Measurements from ENCODE around the gene GOLT1B. TPM values are rescaled to one million over a fixed set of nuclear protein-coding genes. Genes with fewer than 3 reads are reported as not detected.

GOLT1B gene
- total RNA-seq, 1 experiment from 2014 or later, result 31.4 TPM

DNA sequence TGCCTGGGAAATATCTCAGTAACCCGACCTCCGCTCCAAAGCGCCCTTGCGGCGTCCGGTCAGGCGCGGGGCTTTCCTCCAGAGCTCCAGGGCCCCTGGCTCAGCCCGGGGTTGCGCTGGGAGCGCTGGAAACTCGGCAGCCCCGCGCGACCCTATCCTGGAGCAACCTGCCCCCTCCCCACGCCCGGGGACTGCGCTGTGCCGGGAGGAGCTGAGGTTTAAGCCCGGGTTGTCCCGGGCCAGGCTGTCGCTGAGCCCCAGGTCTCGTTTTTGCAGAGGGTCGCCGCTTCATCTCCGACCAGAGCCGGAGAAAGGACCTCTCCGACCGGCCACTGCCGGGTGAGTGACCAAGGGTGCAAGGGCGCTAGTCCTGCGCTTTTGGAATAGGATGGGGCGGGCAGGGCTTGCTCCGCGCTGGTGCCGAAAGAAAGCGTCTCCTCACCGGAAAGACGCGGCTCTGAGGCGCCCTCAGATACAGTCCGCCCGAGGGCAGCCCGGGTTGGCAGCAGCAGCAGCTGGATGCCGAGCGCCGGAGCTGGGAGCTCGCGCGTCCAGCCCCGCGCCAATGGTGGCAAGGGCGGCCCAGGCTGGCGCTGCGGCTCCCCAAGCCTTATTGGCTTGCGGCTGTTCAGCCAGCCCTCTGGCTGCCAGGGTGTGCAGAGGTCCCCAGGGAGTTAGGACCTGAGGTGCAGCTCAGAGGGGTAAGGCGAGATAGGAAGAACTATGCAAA lies 26.0 kb downstream of the GOLT1B start:
- TF ChIP-seq EZH2 (IDR thresholded peaks at IDR 0.05; ENCODE audit: borderline replicate concordance, low read depth, low read length, poor library complexity, severe bottlenecking), result no peak
- TF ChIP-seq, protein P1, sequence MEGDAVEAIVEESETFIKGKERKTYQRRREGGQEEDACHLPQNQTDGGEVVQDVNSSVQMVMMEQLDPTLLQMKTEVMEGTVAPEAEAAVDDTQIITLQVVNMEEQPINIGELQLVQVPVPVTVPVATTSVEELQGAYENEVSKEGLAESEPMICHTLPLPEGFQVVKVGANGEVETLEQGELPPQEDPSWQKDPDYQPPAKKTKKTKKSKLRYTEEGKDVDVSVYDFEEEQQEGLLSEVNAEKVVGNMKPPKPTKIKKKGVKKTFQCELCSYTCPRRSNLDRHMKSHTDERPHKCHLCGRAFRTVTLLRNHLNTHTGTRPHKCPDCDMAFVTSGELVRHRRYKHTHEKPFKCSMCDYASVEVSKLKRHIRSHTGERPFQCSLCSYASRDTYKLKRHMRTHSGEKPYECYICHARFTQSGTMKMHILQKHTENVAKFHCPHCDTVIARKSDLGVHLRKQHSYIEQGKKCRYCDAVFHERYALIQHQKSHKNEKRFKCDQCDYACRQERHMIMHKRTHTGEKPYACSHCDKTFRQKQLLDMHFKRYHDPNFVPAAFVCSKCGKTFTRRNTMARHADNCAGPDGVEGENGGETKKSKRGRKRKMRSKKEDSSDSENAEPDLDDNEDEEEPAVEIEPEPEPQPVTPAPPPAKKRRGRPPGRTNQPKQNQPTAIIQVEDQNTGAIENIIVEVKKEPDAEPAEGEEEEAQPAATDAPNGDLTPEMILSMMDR (conservative IDR thresholded peaks at IDR 0.05; ENCODE audit: low read depth, low read length), result no peak

DNA sequence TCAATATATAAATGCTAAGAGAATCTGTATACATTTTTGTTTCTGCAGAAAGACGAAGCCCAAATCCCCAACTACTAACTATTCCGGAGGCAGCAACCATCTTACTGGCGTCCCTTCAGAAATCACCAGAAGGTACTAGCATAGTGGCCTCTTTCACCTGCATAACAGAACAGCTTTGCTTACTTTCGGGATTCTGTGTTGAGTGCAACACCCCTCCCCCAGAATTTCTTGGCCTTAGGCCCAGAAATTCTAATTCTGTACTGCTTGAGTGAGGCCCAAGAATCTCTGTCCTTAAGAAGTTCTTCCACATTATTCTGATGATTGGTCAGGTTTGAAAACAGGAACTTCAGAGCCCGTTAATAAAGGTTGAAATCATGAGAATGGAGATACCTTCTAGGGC lies 27.4 kb downstream of the GOLT1B start:
- CTCF ChIA-PET, result no interaction called here
- peaks cover 36% of the 10 kb centered on the region for H3K27me3 ChIP-seq (replicated peaks; ENCODE audit: insufficient read depth, low read depth, low read length, poor library complexity)
- no TSS peak for BruUV-seq (replicated peaks)

More for the DNA sequence above, 26.0 kb downstream of the GOLT1B start:
- peaks cover 9% of the 10 kb centered on the region for H3K4me1 ChIP-seq (ENCODE audit: insufficient read depth, low read length, poor library complexity, severe bottlenecking)
- H3K27ac ChIP-seq (ENCODE audit: low read depth, low read length, poor library complexity, severe bottlenecking), result no peak overlapping the region
- H3K9me3 ChIP-seq (ENCODE audit: low read depth, low read length, poor library complexity, severe bottlenecking), result no peaks in the 10 kb centered on the region
- peak overlapping the region; percentile 58 for H3K4me3 ChIP-seq (ENCODE audit: low read depth, low read length, poor library complexity, severe bottlenecking)
- BruUV-seq (replicated peaks), result no TSS peak
- POLR2A ChIA-PET (ENCODE audit: low non-redundant PET), result interaction anchor here (0.6 kb wide), 1 partner anchor 264 kb away, joined by 5 read pairs; no protein-coding TSS in a partner anchor
- no peaks in the 10 kb centered on the region for H3K36me3 ChIP-seq (ENCODE audit: insufficient read depth, low read length, poor library complexity, severe bottlenecking)
- CTCF ChIA-PET, result no interaction called here
- DNase-seq (ENCODE audit: low spot score), result peak; percentile 68
- H3K27me3 ChIP-seq (replicated peaks; ENCODE audit: insufficient read depth, low read depth, low read length, poor library complexity), result peaks cover 36% of the 10 kb centered on the region
- intact Hi-C loops (cut with micrococcal nuclease; ENCODE audit: unreplicated experiment), result no loop called here

GRCh38 chr12:21529456-21529855 lies 27.9 kb downstream of the GOLT1B start:
- H3K9me3 ChIP-seq (ENCODE audit: low read depth, low read length, poor library complexity, severe bottlenecking), result no peaks in the 10 kb centered on the region
- peaks cover 9% of the 10 kb centered on the region for H3K4me1 ChIP-seq (ENCODE audit: insufficient read depth, low read length, poor library complexity, severe bottlenecking)
- no peak for DNase-seq (ENCODE audit: low spot score)
- intact Hi-C loops (cut with micrococcal nuclease; ENCODE audit: unreplicated experiment), result no loop called here
- H3K27me3 ChIP-seq (replicated peaks; ENCODE audit: insufficient read depth, low read depth, low read length, poor library complexity), result peaks cover 36% of the 10 kb centered on the region
- H3K27ac ChIP-seq (ENCODE audit: low read depth, low read length, poor library complexity, severe bottlenecking), result no peak overlapping the region
- TF ChIP-seq, protein P1 (conservative IDR thresholded peaks at IDR 0.05; ENCODE audit: low read depth, low read length), result no peak
- TF ChIP-seq EZH2 (IDR thresholded peaks at IDR 0.05; ENCODE audit: borderline replicate concordance, low read depth, low read length, poor library complexity, severe bottlenecking), result no peak
- POLR2A ChIA-PET (ENCODE audit: low non-redundant PET), result no interaction called here
- CTCF ChIA-PET, result no interaction called here
- no peaks in the 10 kb centered on the region for H3K36me3 ChIP-seq (ENCODE audit: insufficient read depth, low read length, poor library complexity, severe bottlenecking)
- no peak overlapping the region for H3K4me3 ChIP-seq (ENCODE audit: low read depth, low read length, poor library complexity, severe bottlenecking)
- BruUV-seq (replicated peaks), result no TSS peak

More for the DNA sequence above, 27.4 kb downstream of the GOLT1B start:
- Histone ChIP-seq H3K4me3 (ENCODE audit: low read depth, low read length, poor library complexity, severe bottlenecking) (no peak overlapping the region), H3K4me1 (ENCODE audit: insufficient read depth, low read length, poor library complexity, severe bottlenecking) (peaks cover 9% of the 10 kb centered on the region), H3K36me3 (ENCODE audit: insufficient read depth, low read length, poor library complexity, severe bottlenecking) (no peaks in the 10 kb centered on the region), H3K9me3 (ENCODE audit: low read depth, low read length, poor library complexity, severe bottlenecking) (no peaks in the 10 kb centered on the region), H3K27ac (ENCODE audit: low read depth, low read length, poor library complexity, severe bottlenecking) (no peak overlapping the region)
- TF ChIP-seq, protein P1 (conservative IDR thresholded peaks at IDR 0.05; ENCODE audit: low read depth, low read length), result no peak
- TF ChIP-seq EZH2 (IDR thresholded peaks at IDR 0.05; ENCODE audit: borderline replicate concordance, low read depth, low read length, poor library complexity, severe bottlenecking), result no peak
- POLR2A ChIA-PET (ENCODE audit: low non-redundant PET), result no interaction called here
- intact Hi-C loops (cut with micrococcal nuclease; ENCODE audit: unreplicated experiment), result no loop called here
- DNase-seq (ENCODE audit: low spot score), result peak; percentile 7

Data from A673 (cell line).